Fibroblast of peridontal ligament (primary cell): Measurements from ENCODE around the gene ANKUB1.
A peak's percentile ranks its signal among the peaks of the same experiment; 100 is the strongest.
"Not testable (repeated sequence)": the region's sequence is repeated elsewhere in the genome, so short reads cannot be mapped to it uniquely, and the experiment has no call there.

Source experiments
- DNase-seq: peaks from one replicate; pipeline ENCODE4 v3.0.0-alpha.2; 2010; ENCODE audit errors: extremely low read depth

ANKUB1 gene

DNA sequence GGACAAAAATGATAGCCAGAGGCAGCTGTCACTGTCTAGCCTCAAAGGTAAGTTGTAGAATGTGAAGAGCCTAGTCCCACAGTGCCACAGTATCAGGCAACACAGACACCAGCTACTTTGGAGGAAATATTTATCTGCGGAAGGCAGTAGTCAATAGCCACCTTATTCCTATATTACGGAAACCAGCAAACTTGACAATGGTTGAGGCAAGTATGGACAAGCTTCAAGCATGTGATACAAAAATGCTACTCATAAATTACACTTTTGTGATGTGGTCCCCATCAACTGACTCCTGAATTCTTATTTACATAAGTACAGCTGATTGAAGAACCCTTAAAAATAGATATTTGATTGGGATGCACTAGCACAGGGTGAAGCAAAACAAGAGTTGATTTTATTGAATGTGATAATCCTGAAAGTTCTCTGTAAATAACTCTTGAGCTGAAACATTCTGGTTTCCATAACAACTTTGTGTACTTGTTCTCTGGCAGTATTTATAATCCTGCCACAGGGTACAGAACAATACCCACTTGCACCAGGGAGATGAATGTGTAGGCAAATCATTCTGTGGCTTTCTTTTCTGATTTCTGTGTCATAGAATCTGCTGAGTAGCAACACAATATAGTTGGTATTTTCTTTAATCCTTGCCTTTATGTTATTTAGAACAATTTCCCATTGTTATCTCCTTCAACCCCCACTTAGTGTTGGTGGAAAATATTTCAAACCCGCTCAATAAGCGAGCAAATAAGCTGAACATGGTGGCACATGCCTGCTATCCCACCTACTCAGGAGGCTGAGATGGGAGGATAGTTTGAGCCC lies at the start of gene ANKUB1:
ANKUB1 (minus strand) TSS at position 103 of the 819 bp plus-strand sequence. CDS start 188 bp downstream, outside the sequence.
- DNase-seq = no peak

GRCh38 chr3:149839896-149840295 lies 47.5 kb upstream of the ANKUB1 start:
- no peak for DNase-seq

DNA sequence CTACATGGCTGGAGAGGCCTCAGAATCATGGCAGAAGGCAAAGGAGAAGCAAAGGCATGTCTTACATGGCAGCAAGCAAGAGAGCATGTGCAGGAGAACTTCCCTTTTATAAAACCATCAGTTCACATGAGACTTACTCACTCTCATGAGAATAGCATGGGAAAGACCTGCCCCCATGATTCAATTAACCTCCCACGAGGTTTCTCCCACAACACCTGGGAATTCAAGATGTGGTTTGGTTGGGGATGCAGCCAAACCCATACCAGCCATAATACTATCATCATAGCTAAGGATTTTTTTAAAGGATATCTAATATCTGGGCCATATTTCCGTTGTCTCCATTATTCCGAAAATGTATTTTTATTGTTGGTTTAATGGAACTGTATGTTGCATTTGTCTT lies 47.1 kb upstream of the ANKUB1 start:
- not testable (repeated sequence) for DNase-seq

DNA sequence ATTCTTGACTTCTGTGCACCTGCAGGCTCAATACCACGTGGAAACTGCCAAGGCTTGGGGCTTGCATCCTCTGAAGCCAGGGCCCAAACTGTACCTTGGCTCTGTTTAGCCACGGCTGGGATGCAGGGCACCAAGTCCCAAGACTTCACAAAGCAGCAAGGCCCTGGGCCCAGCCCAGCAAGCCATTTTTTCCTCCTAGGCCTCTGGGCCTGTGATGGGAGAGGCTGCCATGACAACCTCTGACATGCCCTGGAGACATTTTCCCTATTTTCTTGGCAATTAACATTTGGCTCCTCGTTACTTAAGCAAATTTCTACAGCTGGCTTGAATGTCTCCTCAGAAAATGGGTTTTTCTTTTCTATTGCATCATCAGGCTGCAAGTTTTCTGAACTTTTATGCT lies 46.1 kb upstream of the ANKUB1 start:
- DNase-seq = not testable (repeated sequence)

DNA sequence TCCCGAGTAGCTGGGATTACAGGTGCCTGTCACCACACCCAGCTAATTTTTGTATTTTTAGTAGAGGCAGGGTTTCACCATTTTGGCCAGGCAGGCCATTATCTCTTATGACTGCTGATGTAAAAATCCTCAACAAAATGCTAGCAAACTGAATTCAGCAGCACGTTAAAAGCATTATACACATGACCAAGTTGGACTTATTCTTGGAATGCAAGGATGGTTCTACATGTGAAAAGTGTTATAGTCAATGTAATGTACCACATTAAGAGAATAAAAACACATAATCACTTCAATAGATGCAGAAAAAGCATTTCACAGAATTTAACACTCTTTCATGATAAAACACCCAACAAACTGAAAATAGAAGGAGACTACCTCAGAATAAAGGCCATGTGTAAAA lies 40.9 kb upstream of the ANKUB1 start:
- no peak for DNase-seq

- peak; percentile 41 for DNase-seq
These were observed 39.7 kb upstream of the ANKUB1 start for GRCh38 chr3:149832086-149832485.

- no peak for DNase-seq
These were observed 39.0 kb upstream of the ANKUB1 start for GRCh38 chr3:149831321-149831720.

GRCh38 chr3:149830902-149831301 lies 38.5 kb upstream of the ANKUB1 start:
- DNase-seq = no peak

- DNase-seq = not testable (repeated sequence)
These were observed 37.3 kb upstream of the ANKUB1 start for GRCh38 chr3:149829631-149830030.

DNA sequence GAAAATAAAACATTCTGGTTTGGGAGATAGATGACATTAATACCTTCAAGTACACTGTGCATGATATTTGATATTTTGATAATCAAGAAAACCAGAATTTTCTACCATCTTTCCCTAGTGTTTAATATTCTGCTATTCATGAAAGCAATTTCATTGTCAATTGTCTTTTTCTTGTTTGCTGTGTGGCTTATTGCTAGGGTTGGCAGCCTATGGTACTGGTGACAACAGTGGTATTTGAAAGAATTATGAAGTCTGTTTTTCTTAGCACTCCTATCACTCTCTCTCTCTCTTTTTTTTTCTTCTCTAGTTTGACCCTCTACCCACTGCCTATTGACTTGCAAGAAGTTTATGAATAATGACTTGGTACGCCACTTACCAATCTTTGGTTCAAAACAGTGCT lies 36.0 kb upstream of the ANKUB1 start:
- no peak for DNase-seq

DNA sequence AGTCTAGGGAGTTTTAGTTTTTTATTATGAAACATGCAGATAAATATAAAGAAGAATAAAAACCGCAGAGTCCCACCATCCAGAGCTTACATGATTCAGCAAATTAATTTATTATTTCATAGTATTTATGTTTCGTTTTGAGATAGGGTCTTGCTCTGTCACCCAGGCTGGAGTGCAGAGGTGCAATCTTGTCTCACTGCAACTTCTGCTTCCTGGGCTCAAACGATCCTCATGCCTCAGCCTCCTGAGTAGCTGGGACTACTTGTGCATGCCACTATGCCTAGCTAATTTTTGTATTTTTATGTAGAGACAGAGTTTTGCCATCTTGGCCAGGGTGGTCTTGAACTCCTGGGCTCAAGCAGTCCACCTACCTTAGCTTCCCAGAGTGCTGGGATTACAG lies 34.3 kb upstream of the ANKUB1 start:
- DNase-seq = no peak

GRCh38 chr3:149820183-149820582 lies 27.8 kb upstream of the ANKUB1 start:
- no peak for DNase-seq

GRCh38 chr3:149819432-149819831 lies 27.1 kb upstream of the ANKUB1 start:
- no peak for DNase-seq

DNA sequence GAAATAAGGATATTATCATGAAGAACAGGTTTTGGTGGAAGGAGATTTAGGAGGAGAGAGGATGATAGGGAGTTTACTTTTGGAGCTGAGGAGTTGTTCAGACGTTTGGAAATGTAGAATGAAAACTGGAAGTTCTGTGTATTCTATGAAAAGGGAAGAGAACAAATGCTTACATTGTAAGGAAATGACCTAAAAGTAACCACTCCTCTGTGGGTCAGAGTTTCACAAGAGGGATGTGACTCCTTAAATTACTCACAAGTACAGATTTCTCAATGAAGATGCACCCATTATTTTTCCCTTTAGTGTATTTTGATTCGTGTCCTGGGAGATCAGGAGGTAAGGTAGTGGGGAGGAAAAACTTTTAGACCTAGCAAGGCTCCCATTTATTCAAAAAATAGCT lies 24.6 kb upstream of the ANKUB1 start:
- DNase-seq = peak; percentile 60

DNA sequence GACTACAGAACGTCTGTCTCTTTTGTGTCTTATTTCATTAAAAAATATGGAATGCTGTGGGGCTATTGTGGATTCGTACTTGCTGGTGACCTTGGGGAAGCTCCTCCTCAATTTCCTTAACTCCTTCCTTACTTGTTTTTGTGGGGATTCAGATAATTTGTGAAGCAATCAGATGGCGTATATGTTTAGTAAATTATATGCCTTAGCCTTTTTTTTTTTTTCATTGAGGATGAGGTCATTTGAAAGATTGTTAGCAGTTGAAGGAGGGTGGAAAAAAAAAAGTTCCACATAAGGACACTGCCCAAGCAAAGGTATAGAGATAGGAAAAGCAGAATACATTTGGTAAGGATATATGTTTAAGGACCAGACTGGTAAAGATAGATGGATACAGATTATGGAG lies 24.0 kb upstream of the ANKUB1 start:
- DNase-seq = no peak

GRCh38 chr3:149815728-149816127 lies 23.4 kb upstream of the ANKUB1 start:
- no peak for DNase-seq

DNA sequence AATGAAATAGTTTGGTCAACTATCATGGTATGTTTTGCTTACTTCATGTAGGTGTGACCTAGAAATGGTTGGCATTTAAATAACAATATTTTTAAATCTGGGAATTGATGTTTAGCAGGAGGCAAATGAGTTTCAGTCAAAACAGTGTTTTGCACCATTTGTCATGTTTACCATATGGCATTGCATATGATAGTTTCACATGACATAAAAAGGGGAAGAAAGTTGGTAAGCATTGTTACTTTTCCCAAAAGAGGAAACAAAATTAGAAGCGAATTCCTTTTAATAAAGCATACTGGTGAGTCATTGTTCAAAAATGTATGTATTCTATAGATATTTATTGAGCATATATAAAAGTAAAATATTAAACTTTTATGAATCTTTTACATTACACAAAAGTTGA lies 23.0 kb upstream of the ANKUB1 start:
- no peak for DNase-seq

GRCh38 chr3:149813367-149814281 lies 21.3 kb upstream of the ANKUB1 start:
- peak; percentile 55 for DNase-seq

GRCh38 chr3:149812606-149813366 lies 20.4 kb upstream of the ANKUB1 start, which contains the start of gene RNF13:
RNF13 (plus strand) TSS chr3:149813215; CDS start chr3:149846027, 32,812 bp downstream.
- DNase-seq = peak; percentile 97

DNA sequence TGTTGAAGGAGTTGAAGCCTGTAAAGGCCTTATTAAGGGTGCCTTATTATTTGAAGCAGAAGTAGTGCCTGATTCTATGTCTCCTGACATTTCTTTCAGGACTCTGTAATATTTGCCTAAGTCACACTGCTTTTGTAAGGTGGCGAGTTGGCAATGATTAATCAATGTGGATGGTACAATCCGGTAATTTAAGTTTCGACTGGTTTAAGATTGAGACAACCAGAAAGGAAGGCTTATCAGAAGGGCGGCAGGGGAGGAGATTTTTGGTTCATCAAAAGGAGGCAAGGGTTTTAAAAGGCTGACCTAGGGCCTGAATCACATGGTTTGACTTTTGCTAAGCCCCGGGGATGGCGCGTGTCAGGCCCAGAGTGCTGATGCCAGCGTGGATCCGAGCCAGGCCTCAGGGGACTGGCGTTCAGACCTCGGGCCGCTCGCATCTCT lies 19.8 kb upstream of the ANKUB1 start:
- no peak for DNase-seq

DNA sequence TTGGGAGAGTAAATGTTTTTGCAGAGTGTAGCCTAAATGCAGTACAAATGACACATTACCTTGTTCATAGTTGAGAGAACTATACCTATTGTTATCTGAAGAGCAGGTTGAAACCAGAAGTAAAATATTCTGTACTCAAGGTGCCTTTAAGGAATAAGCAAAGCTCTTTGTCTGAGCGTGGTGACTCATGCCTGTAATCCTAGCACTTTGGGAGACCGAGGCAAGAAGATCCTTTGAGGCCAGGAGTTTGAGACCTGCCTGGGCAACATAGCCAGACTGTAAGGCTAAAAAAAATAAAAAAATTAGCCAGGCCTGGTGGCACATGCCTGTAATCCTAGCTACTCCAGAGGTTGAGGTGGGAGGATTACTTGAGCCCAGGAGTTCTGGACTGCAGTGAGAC lies 18.5 kb upstream of the ANKUB1 start:
- no peak for DNase-seq

- DNase-seq = no peak
These were observed 17.3 kb upstream of the ANKUB1 start for GRCh38 chr3:149809699-149810098.
